ENCODE measurements around the gene SPOCK2. TPM values are rescaled to one million over a fixed set of nuclear protein-coding genes. Genes with fewer than 3 reads are reported as not detected.
A peak's percentile ranks its signal among the peaks of the same experiment; 100 is the strongest.

SPOCK2 gene
- total and polyA plus RNA-seq, 7 experiments from 2014 or later, result 200 to 543 (median 336) TPM

DNA sequence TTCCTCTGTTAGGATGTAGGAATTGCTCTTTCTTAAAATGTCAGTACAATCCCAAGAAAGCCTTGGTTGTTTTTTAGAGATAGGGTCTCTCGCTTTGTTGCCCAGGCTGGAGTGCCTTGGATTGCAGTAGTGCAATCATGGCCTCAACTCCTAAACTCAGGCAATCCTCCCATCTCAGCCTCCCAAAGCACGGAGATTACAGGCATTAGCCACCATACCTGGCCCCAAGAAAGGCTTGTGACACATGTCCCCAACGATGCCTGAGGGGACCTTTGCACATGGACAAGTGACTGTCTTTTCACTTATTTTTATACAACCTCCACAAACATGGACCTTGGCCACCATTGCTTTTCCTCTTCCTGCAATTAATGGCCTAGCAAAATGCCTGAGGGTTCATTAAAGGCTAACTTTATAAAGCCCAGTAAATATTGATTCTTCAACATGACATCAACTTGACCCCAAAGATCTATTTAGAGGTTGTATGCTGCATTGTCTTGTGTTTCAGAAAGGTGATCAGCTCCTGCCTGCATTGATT is 10.0 kb upstream of the SPOCK2 start:
- CTCF ChIA-PET, result no interaction called here
- Mint-ChIP-seq H3K27me3 (no peaks in the 10 kb centered on the region), H3K36me3 (peaks cover 11 to 44% (median 43%) of the 10 kb centered on the region in 5 donors), H3K27ac (peak overlapping the region in 3 of 9 donors; percentile 13 to 71 (median 16)), H3K4me1 (peaks cover 29 to 81% (median 54%) of the 10 kb centered on the region in 7 donors), H3K9me3 (no peaks in the 10 kb centered on the region), H3K4me3 (no peak overlapping the region)
- POLR2A ChIA-PET, result interaction anchor here (0.9 to 11.5 kb wide), 4 partner anchors 9 to 117 kb away, joined by 4 to 297 read pairs (median 6); partner anchors contain the start of genes ANAPC16, ASCC1 and SPOCK2
- Histone ChIP-seq H3K36me3 (ENCODE audit: control insufficient read depth in 2 of 3, insufficient read depth in 3 of 3, low read length in 3 of 3) (peaks cover 0 to 11% (median 0%) of the 10 kb centered on the region in 3 experiments), H3K4me1 (ENCODE audit: control insufficient read depth in 2 of 2, insufficient read depth in 2 of 2, low read length in 2 of 2) (peaks cover 0 to 23% of the 10 kb centered on the region in 2 donors), H3K4me3 (ENCODE audit: low read length) (no peak overlapping the region), H3K9me3 (ENCODE audit: control insufficient read depth in 2 of 3, low read length in 3 of 3) (no peaks in the 10 kb centered on the region), H3K27ac (ENCODE audit: low read depth, low read length) (no peak overlapping the region), H3K27me3 (ENCODE audit: control insufficient read depth in 2 of 2, insufficient read depth in 2 of 2, low read length in 2 of 2) (no peaks in the 10 kb centered on the region)
- intact Hi-C loops (cut with micrococcal nuclease), result no loop called here
- ATAC-seq, result no peak
- DNase-seq, result no peak

DNA sequence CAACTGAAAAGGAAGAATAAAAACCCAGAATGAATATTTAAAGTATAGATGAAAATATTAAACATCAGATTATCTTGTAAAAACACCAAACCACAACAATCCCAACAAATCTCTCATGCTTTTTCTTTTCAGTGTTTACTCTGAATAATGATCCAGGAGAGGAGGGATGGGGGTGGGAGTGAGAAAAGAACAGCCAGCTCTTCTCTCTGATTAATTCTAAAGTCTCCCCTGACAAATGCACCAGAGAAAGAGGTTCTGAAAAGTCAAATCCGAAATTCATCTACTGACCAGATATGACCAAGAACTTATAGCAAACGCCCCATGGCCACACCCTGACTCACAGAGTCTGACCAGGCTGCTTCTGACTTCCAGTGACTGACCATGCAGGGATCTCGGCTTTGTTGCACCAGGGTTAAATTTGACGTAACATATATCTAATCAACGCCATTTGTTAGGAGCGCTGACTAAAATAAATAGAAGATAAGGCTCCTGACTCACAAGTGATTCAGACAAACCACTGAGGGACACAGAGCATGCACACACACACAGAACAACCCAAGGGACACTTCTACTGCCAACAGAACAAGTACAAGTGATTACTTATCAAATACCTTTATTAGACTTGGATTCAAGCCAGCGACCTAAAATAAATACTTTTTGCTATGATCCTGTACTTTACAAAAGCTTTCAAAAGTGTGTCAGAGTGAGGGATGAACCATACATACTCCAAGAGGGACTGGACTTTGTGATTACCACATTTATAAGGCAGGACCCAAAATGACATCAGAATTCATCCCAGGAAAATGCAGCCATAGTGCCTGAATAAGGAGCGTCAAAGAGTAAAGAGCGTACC is 9.3 kb upstream of the SPOCK2 start:
- Histone ChIP-seq H3K36me3 (ENCODE audit: control insufficient read depth in 2 of 3, insufficient read depth in 3 of 3, low read length in 3 of 3) (peaks cover 0 to 14% (median 0%) of the 10 kb centered on the region in 3 experiments), H3K27ac (ENCODE audit: low read depth, low read length) (no peak overlapping the region), H3K9me3 (ENCODE audit: control insufficient read depth in 2 of 3, low read length in 3 of 3) (no peaks in the 10 kb centered on the region), H3K27me3 (ENCODE audit: control insufficient read depth in 2 of 2, insufficient read depth in 2 of 2, low read length in 2 of 2) (no peaks in the 10 kb centered on the region), H3K4me3 (ENCODE audit: low read length) (no peak overlapping the region), H3K4me1 (ENCODE audit: control insufficient read depth in 2 of 2, insufficient read depth in 2 of 2, low read length in 2 of 2) (peaks cover 0 to 18% of the 10 kb centered on the region in 2 donors)
- CTCF ChIA-PET, result no interaction called here
- Mint-ChIP-seq H3K27me3 (no peaks in the 10 kb centered on the region), H3K4me1 (peaks cover 28 to 74% (median 50%) of the 10 kb centered on the region in 7 donors), H3K27ac (peak overlapping the region in 1 of 9 donors; percentile 17), H3K36me3 (peaks cover 11 to 44% (median 43%) of the 10 kb centered on the region in 5 donors), H3K9me3 (no peaks in the 10 kb centered on the region), H3K4me3 (no peak overlapping the region)
- POLR2A ChIA-PET, result interaction anchor here (1.2 kb wide), 1 partner anchor 117 kb away, joined by 3 read pairs; no protein-coding TSS in a partner anchor
- ATAC-seq (no peak), DNase-seq (no peak)
- intact Hi-C loops (cut with micrococcal nuclease), result loop anchor here in 1 of 2 donors (1.0 kb wide), 1 partner anchor 10 kb away; no protein-coding TSS in a partner anchor

DNA sequence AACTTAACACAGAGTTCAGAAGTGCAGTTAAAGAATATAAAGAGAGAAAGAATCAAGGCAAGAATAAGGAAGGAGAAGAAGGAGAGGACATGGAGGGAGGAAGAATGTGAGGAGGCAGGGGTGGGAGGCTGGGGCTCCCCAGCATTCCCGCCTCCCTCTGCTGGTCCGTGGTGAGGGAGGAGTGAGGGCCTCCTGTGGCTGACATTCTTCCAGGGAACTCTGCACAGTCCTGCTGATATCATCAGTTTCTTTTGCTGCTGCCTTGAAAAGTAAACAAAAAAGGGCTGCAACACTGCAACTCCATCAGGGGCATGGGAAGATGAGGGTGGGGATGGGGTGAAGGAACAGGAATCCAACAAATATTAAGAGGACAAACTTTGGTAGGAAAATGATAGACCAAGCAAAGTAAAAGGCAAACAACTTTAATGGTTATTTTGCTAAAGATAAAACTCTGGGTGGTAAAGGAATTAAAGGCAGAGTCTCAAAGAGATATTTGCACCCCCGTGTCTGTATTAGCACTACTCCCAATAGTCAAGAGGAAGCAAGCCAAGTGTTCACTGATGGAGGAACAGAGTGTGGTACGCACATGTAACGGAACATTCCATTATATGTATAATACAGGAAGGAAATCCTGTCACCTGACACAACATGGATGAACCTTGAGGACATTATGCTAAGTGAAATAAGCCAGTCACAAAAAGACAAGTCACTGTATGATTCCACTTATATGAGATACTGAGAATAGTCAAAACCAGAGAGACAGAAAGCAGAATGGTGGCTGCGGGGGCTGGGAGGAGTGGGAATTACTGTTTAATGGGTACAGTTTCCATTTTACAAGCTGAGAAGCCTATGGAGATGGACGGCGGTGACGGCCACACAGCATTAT is 8.0 kb upstream of the SPOCK2 start:
- DNase-seq (peak in 1 of 9 donors; percentile 53), ATAC-seq (no peak)
- Mint-ChIP-seq H3K27ac (peak overlapping the region in 7 of 9 donors; percentile 1 to 72 (median 64)), H3K4me3 (peak overlapping the region in 2 of 10 donors; percentile 17 to 24), H3K4me1 (peaks cover 19 to 66% (median 40%) of the 10 kb centered on the region in 7 donors), H3K9me3 (no peaks in the 10 kb centered on the region), H3K27me3 (no peaks in the 10 kb centered on the region), H3K36me3 (peaks cover 11 to 41% (median 38%) of the 10 kb centered on the region in 5 donors)
- peaks cover 0 to 4% of the 10 kb centered on the region in 2 donors for H3K4me1 ChIP-seq (ENCODE audit: control insufficient read depth in 2 of 2, insufficient read depth in 2 of 2, low read length in 2 of 2)
- no peak overlapping the region for H3K4me3 ChIP-seq (ENCODE audit: low read length)
- no peaks in the 10 kb centered on the region for H3K9me3 ChIP-seq (ENCODE audit: control insufficient read depth in 2 of 3, low read length in 3 of 3)
- intact Hi-C loops (cut with micrococcal nuclease), result no loop called here
- CTCF ChIA-PET, result no interaction called here
- no peaks in the 10 kb centered on the region for H3K27me3 ChIP-seq (ENCODE audit: control insufficient read depth in 2 of 2, insufficient read depth in 2 of 2, low read length in 2 of 2)
- no peak overlapping the region for H3K27ac ChIP-seq (ENCODE audit: low read depth, low read length)
- POLR2A ChIA-PET, result interaction anchor here (0.6 to 13.9 kb wide), 3 partner anchors 7 to 746 kb away, joined by 3 to 297 read pairs (median 6); no protein-coding TSS in a partner anchor
- peaks cover 0 to 14% (median 0%) of the 10 kb centered on the region in 3 experiments for H3K36me3 ChIP-seq (ENCODE audit: control insufficient read depth in 2 of 3, insufficient read depth in 3 of 3, low read length in 3 of 3)

DNA sequence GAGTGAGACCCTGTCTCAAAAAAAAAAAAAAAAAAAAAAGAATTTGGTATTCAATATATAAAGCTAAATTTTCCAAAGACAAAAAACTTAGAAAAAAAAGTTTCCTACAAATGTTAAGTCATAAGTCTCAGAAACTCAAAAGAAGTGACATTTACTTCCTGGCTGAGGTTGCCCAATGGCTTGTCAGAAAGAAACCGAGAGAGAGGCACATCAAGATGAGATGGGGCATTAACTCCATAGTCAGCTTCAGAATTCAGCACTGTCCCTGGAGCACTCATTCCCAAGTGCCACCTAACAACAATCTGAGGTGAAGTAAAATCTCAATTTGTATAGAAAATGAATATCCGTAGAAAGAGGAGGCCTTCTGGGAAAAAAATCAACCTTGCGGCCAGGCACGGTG is 6.8 kb upstream of the SPOCK2 start:
- ChIA-PET POLR2A (interaction anchor here (0.7 to 13.9 kb wide), 3 partner anchors 9 to 20 kb away, joined by 3 to 297 read pairs (median 3); no protein-coding TSS in a partner anchor), CTCF (no interaction called here)
- Mint-ChIP-seq H3K36me3 (peaks cover 11 to 38% (median 33%) of the 10 kb centered on the region in 5 donors), H3K9me3 (no peaks in the 10 kb centered on the region), H3K27ac (peak overlapping the region in 3 of 9 donors; percentile 20 to 38 (median 29)), H3K4me3 (peak overlapping the region in 1 of 10 donors; percentile 15), H3K27me3 (no peaks in the 10 kb centered on the region), H3K4me1 (peaks cover 18 to 59% (median 34%) of the 10 kb centered on the region in 7 donors)
- H3K27me3 ChIP-seq (ENCODE audit: control insufficient read depth in 2 of 2, insufficient read depth in 2 of 2, low read length in 2 of 2), result no peaks in the 10 kb centered on the region
- H3K9me3 ChIP-seq (ENCODE audit: control insufficient read depth in 2 of 3, low read length in 3 of 3), result no peaks in the 10 kb centered on the region
- H3K27ac ChIP-seq (ENCODE audit: low read depth, low read length), result no peak overlapping the region
- no peak overlapping the region for H3K4me3 ChIP-seq (ENCODE audit: low read length)
- H3K4me1 ChIP-seq (ENCODE audit: control insufficient read depth in 2 of 2, insufficient read depth in 2 of 2, low read length in 2 of 2), result peaks cover 1 to 4% of the 10 kb centered on the region in 2 donors
- DNase-seq (no peak), ATAC-seq (no peak)
- peaks cover 0 to 14% (median 0%) of the 10 kb centered on the region in 3 experiments for H3K36me3 ChIP-seq (ENCODE audit: control insufficient read depth in 2 of 3, insufficient read depth in 3 of 3, low read length in 3 of 3)
- intact Hi-C loops (cut with micrococcal nuclease), result no loop called here

DNA sequence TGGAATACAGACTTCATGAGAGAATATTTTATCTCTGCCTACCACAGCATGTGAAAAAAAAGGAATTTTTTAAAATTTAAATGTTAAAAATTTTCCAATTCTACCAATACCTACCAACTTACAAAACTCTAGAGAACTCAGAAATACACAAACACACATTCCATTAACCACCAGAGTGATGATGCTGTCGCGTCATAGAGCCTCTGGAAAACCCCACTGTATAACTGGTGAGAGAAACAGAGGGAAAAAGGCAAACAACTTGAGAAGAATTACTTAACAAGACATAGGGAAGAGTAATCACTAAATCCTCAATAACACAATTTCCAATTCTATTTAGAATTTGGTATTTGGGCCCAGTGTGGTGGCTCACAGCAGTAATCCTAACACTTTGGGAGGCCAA is 6.2 kb upstream of the SPOCK2 start:
- intact Hi-C loops (cut with micrococcal nuclease), result no loop called here
- H3K4me3 ChIP-seq (ENCODE audit: low read length), result no peak overlapping the region

More for the DNA sequence above, 6.2 kb upstream of the SPOCK2 start:
- H3K9me3 Mint-ChIP-seq, result no peaks in the 10 kb centered on the region
- H3K36me3 ChIP-seq (ENCODE audit: control insufficient read depth in 2 of 3, insufficient read depth in 3 of 3, low read length in 3 of 3), result peaks cover 0 to 14% (median 0%) of the 10 kb centered on the region in 3 experiments
- ChIA-PET CTCF (no interaction called here), POLR2A (interaction anchor here (1.4 to 13.9 kb wide), 4 partner anchors 9 to 31 kb away, joined by 3 to 297 read pairs (median 6); no protein-coding TSS in a partner anchor)
- H3K27ac Mint-ChIP-seq, result peak overlapping the region in 1 of 9 donors; percentile 51
- peak overlapping the region in 1 of 10 donors; percentile 26 for H3K4me3 Mint-ChIP-seq
- H3K9me3 ChIP-seq (ENCODE audit: control insufficient read depth in 2 of 3, low read length in 3 of 3), result no peaks in the 10 kb centered on the region
- peaks cover 11 to 35% (median 28%) of the 10 kb centered on the region in 5 donors for H3K36me3 Mint-ChIP-seq
- no peak for DNase-seq
- H3K4me1 Mint-ChIP-seq, result peaks cover 18 to 66% (median 36%) of the 10 kb centered on the region in 7 donors
- no peaks in the 10 kb centered on the region for H3K27me3 ChIP-seq (ENCODE audit: control insufficient read depth in 2 of 2, insufficient read depth in 2 of 2, low read length in 2 of 2)
- peaks cover 7 to 10% of the 10 kb centered on the region in 2 donors for H3K4me1 ChIP-seq (ENCODE audit: control insufficient read depth in 2 of 2, insufficient read depth in 2 of 2, low read length in 2 of 2)
- no peak for ATAC-seq
- H3K27me3 Mint-ChIP-seq, result no peaks in the 10 kb centered on the region
- no peak overlapping the region for H3K27ac ChIP-seq (ENCODE audit: low read depth, low read length)

All from naive thymus-derived CD4-positive, alpha-beta T cell (primary cell).